Prostate gland (tissue), 2 donors: ENCODE data around the gene FEN1. TPM values are rescaled to one million over a fixed set of nuclear protein-coding genes. Genes with fewer than 3 reads are reported as not detected.

Experiments used
- DNase-seq: peaks from one replicate; pipeline ENCODE4 v3.0.0-alpha.2; 2019; ENCODE audit warnings: low spot score
- H3K27ac ChIP-seq, 2 donors: fragments of 200-600 bp; sonication (generic); 2 replicates each; pipeline ENCODE4 v1.5.1; 2017 to 2019
- H3K27me3 ChIP-seq: fragments of 200-600 bp; sonication (generic); replicated peaks from 2 replicates; pipeline ENCODE4 v1.5.1; 2019; ENCODE audit not compliant: insufficient read depth
- H3K36me3 ChIP-seq, 2 donors: fragments of 200-600 bp; sonication (generic); 1 replicate in 1 of 2; 2 replicates in 1 of 2; pipeline versions ENCODE4 v1.5.1 to v1.8.1; 2017 to 2019
- H3K4me1 ChIP-seq: fragments of 200-600 bp; sonication (generic); replicated peaks from 2 replicates; pipeline ENCODE4 v1.5.1; 2019
- H3K4me3 ChIP-seq, 2 donors: fragments of 200-600 bp; sonication (generic); 2 replicates each; pipeline ENCODE4 v1.5.1; 2017 to 2019
- H3K9me3 ChIP-seq: fragments of 200-600 bp; sonication (generic); 2 replicates; pipeline ENCODE4 v1.5.1; 2017
- CTCF ChIP-seq, 4 experiments: fragments of 200-600 bp in 2 of 4; fragments of 450-650 bp in 2 of 4; sonication (generic) in 2 of 4; IDR thresholded peaks; 1 replicate in 3 of 4; 2 replicates in 1 of 4; pipeline ENCODE4 v1.5.1; 2016 to 2019; ENCODE audit warnings: antibody characterized with exemption in 4 of 4, mild to moderate bottlenecking in 2 of 4, moderate library complexity in 2 of 4
- POLR2A ChIP-seq: fragments of 450-650 bp; IDR thresholded peaks from one replicate; pipeline ENCODE4 v1.6.1; 2016; ENCODE audit warnings: antibody characterized with exemption, mild to moderate bottlenecking
- POLR2AphosphoS5 ChIP-seq: sonication (generic); formaldehyde crosslinking; IDR thresholded peaks from one replicate; pipeline ENCODE4 v1.6.1; 2017; ENCODE audit warnings: antibody characterized with exemption
- WGBS: methylation state at CpG from one replicate; pipeline ENCODE4 v1.1.5; 2018; 5-methylcytosine and 5-hydroxymethylcytosine counted together
- intact Hi-C: fragments of 100-400 bp; cut with DNase I; formaldehyde crosslinking; loops from one replicate; pipeline ENCODE4 v1.14.2; 2022
- total RNA-seq, 2 donors: library from RNA; depleted of rRNA; stranded (reverse); fragments of >200 nt; gene quantifications; one replicate each; pipeline ENCODE4 v1.1.0, GENCODE V29; 2016

FEN1 gene
- total RNA-seq, 2 donors from 2014 or later: 12.8 to 18.4 TPM

- H3K36me3 ChIP-seq: no peaks in the 10 kb centered on the region
- TF ChIP-seq POLR2AphosphoS5 (no peak), CTCF (IDR thresholded peaks at IDR 0.05) (no peak), POLR2A (no peak)
- no peaks in the 10 kb centered on the region for H3K9me3 ChIP-seq
- H3K4me1 ChIP-seq: no peaks in the 10 kb centered on the region
- no peak overlapping the region for H3K27ac ChIP-seq
- 43% methylated on average over 15 of the region's 15 CpGs for WGBS
- H3K4me3 ChIP-seq: no peak overlapping the region
- no peak for DNase-seq
- intact Hi-C loops: loop anchor here (5.0 kb wide), 1 partner anchor 361 kb away; no protein-coding TSS in a partner anchor
- H3K27me3 ChIP-seq: no peaks in the 10 kb centered on the region
Measured at GRCh38 chr11:61745781-61746441, 46.8 kb upstream of the FEN1 start.

- DNase-seq: no peak
- Histone ChIP-seq H3K27ac (no peak overlapping the region), H3K36me3 (no peaks in the 10 kb centered on the region), H3K4me1 (no peaks in the 10 kb centered on the region), H3K4me3 (no peak overlapping the region), H3K27me3 (no peaks in the 10 kb centered on the region), H3K9me3 (no peaks in the 10 kb centered on the region)
- TF ChIP-seq POLR2A (no peak), CTCF (IDR thresholded peaks at IDR 0.05) (no peak), POLR2AphosphoS5 (no peak)
- intact Hi-C loops: loop anchor here (5.0 kb wide), 1 partner anchor 361 kb away; no protein-coding TSS in a partner anchor
- 78% methylated on average over 19 of the region's 19 CpGs for WGBS
Measured at GRCh38 chr11:61746442-61747191, 46.1 kb upstream of the FEN1 start.

GRCh38 chr11:61747192-61747966 lies 45.3 kb upstream of the FEN1 start:
- Histone ChIP-seq H3K36me3 (no peaks in the 10 kb centered on the region), H3K4me1 (no peaks in the 10 kb centered on the region), H3K4me3 (no peak overlapping the region), H3K27ac (no peak overlapping the region), H3K9me3 (no peaks in the 10 kb centered on the region), H3K27me3 (no peaks in the 10 kb centered on the region)
- no peak for TF ChIP-seq POLR2A
- TF ChIP-seq POLR2AphosphoS5: no peak
- TF ChIP-seq CTCF (IDR thresholded peaks at IDR 0.05): peak; percentile 52 to 86 (median 74)
- 58% methylated on average over 19 of the region's 19 CpGs for WGBS
- DNase-seq: peak; percentile 64
- intact Hi-C loops: loop anchor here (5.0 kb wide), 1 partner anchor 360 kb away; no protein-coding TSS in a partner anchor

- Histone ChIP-seq H3K4me1 (no peaks in the 10 kb centered on the region), H3K4me3 (no peak overlapping the region), H3K9me3 (no peaks in the 10 kb centered on the region), H3K27me3 (no peaks in the 10 kb centered on the region), H3K27ac (no peak overlapping the region), H3K36me3 (no peaks in the 10 kb centered on the region)
- DNase-seq: no peak
- intact Hi-C loops: loop anchor here (5.0 kb wide), 1 partner anchor 359 kb away; no protein-coding TSS in a partner anchor
- TF ChIP-seq CTCF (IDR thresholded peaks at IDR 0.05): no peak
- no peak for TF ChIP-seq POLR2A
- no peak for TF ChIP-seq POLR2AphosphoS5
- 38% methylated on average over 3 of the region's 3 CpGs for WGBS
Measured at GRCh38 chr11:61747967-61748285, 44.8 kb upstream of the FEN1 start.
